Measurements from ENCODE around the gene C1QB.

GRCh38 chr1:22613572-22613918 lies 39.5 kb upstream of the C1QB start:
- TF ChIP-seq CTCF (IDR thresholded peaks at IDR 0.05) (no peak), POLR2AphosphoS5 (IDR thresholded peaks at IDR 0.05; ENCODE audit: low read depth, low read length) (no peak), TCF7L2 (IDR thresholded peaks at IDR 0.05; ENCODE audit: low read depth, low read length) (no peak), SIN3A (IDR thresholded peaks at IDR 0.05; ENCODE audit: borderline replicate concordance, insufficient read depth, low read depth, low read length) (no peak), REST (IDR thresholded peaks at IDR 0.05; ENCODE audit: insufficient read depth in 1 of 2, low read depth in 2 of 2, low read length in 1 of 2) (no peak)

All from Panc1 (cell line).